Common myeloid progenitor, CD34-positive (primary cell): ENCODE results near the gene PAPOLB.

Source experiments
- CTCF ChIA-PET: fragments of 350-600 bp; sonication (Branson Sonifier 250); formaldehyde crosslinking; loops from one replicate; lab custom pipeline; 2021; ENCODE audit warnings: antibody characterized with exemption; lab: Charles Lee
- POLR2A ChIA-PET: fragments of 350-600 bp; sonication (Branson Sonifier 250); formaldehyde crosslinking; loops from one replicate; lab custom pipeline; 2021; ENCODE audit warnings: antibody characterized with exemption; lab: Charles Lee
- DNase-seq, 3 donors: peaks; one replicate each; pipeline versions ENCODE4 v3.0.0 to v3.0.0-alpha.2; 2013
- H3K27ac ChIP-seq, 2 experiments: 1 replicate in 1 of 2; 2 replicates in 1 of 2; pipeline ENCODE4 v1.7.0; 2013; ENCODE audit warnings: inconsistent platforms in 2 of 2, low read length in 2 of 2, mild to moderate bottlenecking in 2 of 2, low read depth in 1 of 2, moderate library complexity in 1 of 2; ENCODE audit not compliant: severe bottlenecking in 2 of 2, insufficient read depth in 1 of 2, poor library complexity in 1 of 2
- H3K27me3 ChIP-seq, 5 experiments: replicated peaks in 2 of 5; 1 replicate in 3 of 5; 2 replicates in 2 of 5; pipeline versions ENCODE4 v1.6.1 to v1.7.0; 2013; ENCODE audit warnings: low read length in 4 of 5, mild to moderate bottlenecking in 2 of 5, moderate library complexity in 2 of 5, inconsistent platforms in 1 of 5; ENCODE audit not compliant: insufficient read depth in 5 of 5, control insufficient read depth in 4 of 5
- H3K36me3 ChIP-seq, 4 experiments: 1 replicate in 2 of 4; 2 replicates in 2 of 4; pipeline versions ENCODE4 v1.6.1 to v1.7.0; 2013; ENCODE audit warnings: low read length in 3 of 4, control low read depth in 1 of 4, mild to moderate bottlenecking in 1 of 4; ENCODE audit not compliant: control insufficient read depth in 4 of 4, insufficient read depth in 4 of 4
- H3K4me1 ChIP-seq, 4 experiments: 1 replicate in 3 of 4; 2 replicates in 1 of 4; pipeline versions ENCODE4 v1.6.1 to v1.7.1; 2013; ENCODE audit warnings: low read length in 3 of 4, mild to moderate bottlenecking in 3 of 4, control low read depth in 1 of 4, inconsistent platforms in 1 of 4, moderate library complexity in 1 of 4; ENCODE audit not compliant: control insufficient read depth in 4 of 4, insufficient read depth in 4 of 4; ENCODE audit errors: control extremely low read depth in 1 of 4
- H3K4me3 ChIP-seq, 7 experiments: 1 replicate in 4 of 7; 2 replicates in 3 of 7; pipeline versions ENCODE4 v1.5.1 to v1.7.0; 2013; ENCODE audit warnings: mild to moderate bottlenecking in 7 of 7, low read length in 6 of 7, moderate library complexity in 6 of 7, inconsistent platforms in 2 of 7, low read depth in 2 of 7, control low read depth in 1 of 7; ENCODE audit not compliant: insufficient read depth in 4 of 7, control insufficient read depth in 1 of 7; ENCODE audit errors: extremely low read depth in 1 of 7
- H3K9me3 ChIP-seq, 5 experiments: 1 replicate in 4 of 5; 2 replicates in 1 of 5; pipeline versions ENCODE4 v1.6.1 to v1.7.1; 2013; ENCODE audit warnings: low read length in 4 of 5, mild to moderate bottlenecking in 2 of 5, inconsistent platforms in 1 of 5, low read depth in 1 of 5, moderate library complexity in 1 of 5; ENCODE audit not compliant: control insufficient read depth in 4 of 5, insufficient read depth in 2 of 5; ENCODE audit errors: control extremely low read depth in 1 of 5
- WGBS: methylation state at CpG from one replicate; pipeline ENCODE4 v1.1.5; 2013; ENCODE audit not compliant: insufficient coverage; 5-methylcytosine and 5-hydroxymethylcytosine counted together

The PAPOLB gene

DNA sequence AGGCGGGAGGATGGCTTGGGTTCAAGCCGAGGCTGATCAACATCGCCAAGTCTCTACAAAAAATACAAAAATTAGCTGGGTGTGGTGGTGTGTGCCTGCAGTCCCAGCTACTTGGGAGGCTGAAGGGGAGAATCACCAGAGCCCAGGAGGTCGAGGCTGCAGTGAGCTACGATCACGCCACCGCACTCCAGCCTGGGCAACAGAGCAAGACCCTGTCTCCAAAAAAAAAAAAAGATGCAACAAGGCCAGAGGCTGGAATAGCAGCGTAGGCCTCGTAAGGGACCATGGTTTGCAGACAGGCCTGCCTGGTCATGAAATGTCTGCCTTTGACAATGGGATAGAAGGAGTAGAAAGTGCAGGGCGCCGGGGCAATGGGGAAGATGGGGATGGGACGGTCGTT lies 20.0 kb downstream of the PAPOLB start:
- Histone ChIP-seq H3K4me3 (no peak overlapping the region), H3K27ac (no peak overlapping the region), H3K27me3 (peaks cover 0 to 2% (median 0%) of the 10 kb centered on the region in 5 experiments), H3K9me3 (no peaks in the 10 kb centered on the region), H3K36me3 (no peaks in the 10 kb centered on the region), H3K4me1 (peaks cover 0 to 7% (median 2%) of the 10 kb centered on the region in 4 experiments)
- CTCF ChIA-PET: interaction anchor here (0.8 to 1.2 kb wide), 2 partner anchors 42 to 43 kb away, joined by 3 read pairs; partner anchors contain the start of gene RADIL
- POLR2A ChIA-PET: no interaction called here
- no peak for DNase-seq
- 91% methylated on average over 9 of the region's 13 CpGs for WGBS

DNA sequence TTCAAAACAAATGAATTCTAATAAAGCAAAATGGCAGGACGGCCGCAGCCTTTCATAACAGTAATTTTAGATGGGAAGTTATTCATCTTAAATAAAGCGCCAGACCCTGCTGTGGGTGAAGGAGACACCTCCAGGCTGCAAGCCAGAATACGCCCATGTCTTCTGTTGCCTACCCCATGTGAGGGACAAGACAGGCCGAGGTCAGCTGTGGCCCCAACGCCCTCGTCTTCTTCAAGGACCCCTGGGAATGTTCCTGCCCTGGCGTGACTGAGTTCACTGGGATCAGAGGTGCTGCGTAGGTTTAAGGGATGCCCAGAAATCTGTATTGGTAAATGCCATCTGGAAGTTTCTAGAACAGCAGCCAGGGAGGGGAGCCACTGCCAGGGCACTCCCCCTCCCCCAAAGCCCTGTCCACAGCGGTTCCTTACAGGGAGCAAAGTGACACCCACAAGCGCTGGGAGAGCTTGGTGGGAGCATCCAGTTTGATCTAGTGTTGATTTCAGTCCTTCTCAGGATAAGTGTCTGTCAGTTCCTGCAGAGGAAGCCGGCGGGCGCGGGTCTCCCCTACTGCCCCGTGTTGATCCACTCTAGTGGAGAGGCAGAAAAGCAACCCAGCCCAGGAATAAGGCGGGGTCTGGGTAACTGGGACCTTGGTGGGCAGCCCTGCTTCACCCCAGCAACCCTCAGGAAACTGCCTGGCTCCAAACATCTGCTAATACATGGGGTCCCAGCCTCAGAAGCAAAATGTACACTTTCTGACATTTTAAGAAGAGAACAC lies 20.6 kb downstream of the PAPOLB start:
- ChIA-PET CTCF (no interaction called here), POLR2A (no interaction called here)
- DNase-seq: no peak
- whole genome bisulfite sequencing: 98% methylated on average over 12 of the region's 17 CpGs
- Histone ChIP-seq H3K4me3 (no peak overlapping the region), H3K4me1 (peaks cover 0 to 7% (median 2%) of the 10 kb centered on the region in 4 experiments), H3K27ac (no peak overlapping the region), H3K36me3 (no peaks in the 10 kb centered on the region), H3K27me3 (peaks cover 0 to 2% (median 0%) of the 10 kb centered on the region in 5 experiments), H3K9me3 (no peaks in the 10 kb centered on the region)

DNA sequence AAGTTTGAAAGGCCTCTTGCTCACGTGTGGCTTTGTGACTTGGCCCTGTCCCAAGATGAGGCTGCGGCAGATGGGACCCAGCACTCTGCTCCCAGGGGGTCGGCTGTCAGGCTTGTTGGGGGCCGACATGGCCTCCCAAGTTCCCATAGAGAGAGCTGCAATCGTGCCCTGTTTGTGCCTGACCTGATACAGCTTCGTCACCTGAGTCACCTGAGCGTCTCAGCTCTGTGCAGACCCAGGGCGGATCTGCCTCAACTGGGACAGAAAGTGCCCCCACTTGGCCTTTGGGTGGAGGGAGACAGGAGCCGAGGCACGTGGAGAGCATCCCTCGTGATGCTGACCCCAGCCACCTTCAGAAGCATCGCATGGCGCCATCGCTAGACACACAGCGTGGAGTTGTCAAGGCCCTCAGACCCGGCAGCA lies 21.7 kb downstream of the PAPOLB start:
- ChIA-PET POLR2A (no interaction called here), CTCF (interaction anchor here (1.6 kb wide), 1 partner anchor 245 kb away, joined by 3 read pairs; no protein-coding TSS in a partner anchor)
- Histone ChIP-seq H3K4me3 (no peak overlapping the region), H3K27ac (no peak overlapping the region), H3K4me1 (peaks cover 0 to 3% (median 0%) of the 10 kb centered on the region in 4 experiments), H3K27me3 (peaks cover 0 to 2% (median 0%) of the 10 kb centered on the region in 5 experiments), H3K36me3 (no peaks in the 10 kb centered on the region), H3K9me3 (no peaks in the 10 kb centered on the region)
- no peak for DNase-seq
- 96% methylated on average over 12 of the region's 16 CpGs for WGBS

DNA sequence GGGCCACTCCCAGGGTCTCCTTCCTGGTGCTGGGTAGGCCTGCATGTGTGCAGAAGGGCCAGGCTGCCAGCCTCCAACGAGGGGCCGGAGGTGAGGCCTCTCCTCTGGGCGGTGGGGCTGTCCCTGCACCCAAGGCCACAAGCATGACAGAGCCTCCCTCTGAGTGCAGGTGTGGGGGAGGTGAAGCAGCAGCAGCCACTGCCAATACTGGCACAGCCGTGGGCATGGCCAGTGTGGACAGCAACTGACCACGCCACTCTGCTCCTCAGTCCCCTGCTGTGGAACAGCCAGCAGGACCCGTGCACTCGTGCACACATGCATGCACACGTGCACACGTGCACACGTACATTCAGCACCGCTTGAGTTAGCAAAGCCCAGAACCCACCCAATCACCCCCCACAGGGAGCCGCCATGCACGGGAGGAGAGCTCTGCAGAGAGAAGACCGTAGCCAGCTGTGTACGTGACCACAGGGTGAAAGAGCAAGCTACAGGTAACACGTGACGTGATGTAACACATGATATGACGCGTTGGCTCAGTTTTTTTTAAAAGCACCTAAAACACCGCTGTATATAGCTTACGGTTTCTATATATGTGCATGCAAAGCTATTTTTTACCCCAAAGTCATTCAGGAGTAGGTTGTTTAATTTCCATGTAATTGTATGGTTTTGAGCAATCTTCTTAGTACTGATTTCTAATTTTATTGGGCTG lies 23.1 kb downstream of the PAPOLB start:
- ChIA-PET CTCF (interaction anchor here (1.4 to 1.6 kb wide), 4 partner anchors 9 to 248 kb away, joined by 3 to 6 read pairs (median 3); no protein-coding TSS in a partner anchor), POLR2A (no interaction called here)
- WGBS: 96% methylated on average over 16 of the region's 21 CpGs
- peaks cover 0 to 1% (median 0%) of the 10 kb centered on the region in 5 experiments for H3K27me3 ChIP-seq
- no peak overlapping the region for H3K27ac ChIP-seq
- H3K4me3 ChIP-seq: no peak overlapping the region
- no peaks in the 10 kb centered on the region for H3K36me3 ChIP-seq
- peaks cover 0 to 3% (median 0%) of the 10 kb centered on the region in 4 experiments for H3K4me1 ChIP-seq
- no peak for DNase-seq
- no peaks in the 10 kb centered on the region for H3K9me3 ChIP-seq

DNA sequence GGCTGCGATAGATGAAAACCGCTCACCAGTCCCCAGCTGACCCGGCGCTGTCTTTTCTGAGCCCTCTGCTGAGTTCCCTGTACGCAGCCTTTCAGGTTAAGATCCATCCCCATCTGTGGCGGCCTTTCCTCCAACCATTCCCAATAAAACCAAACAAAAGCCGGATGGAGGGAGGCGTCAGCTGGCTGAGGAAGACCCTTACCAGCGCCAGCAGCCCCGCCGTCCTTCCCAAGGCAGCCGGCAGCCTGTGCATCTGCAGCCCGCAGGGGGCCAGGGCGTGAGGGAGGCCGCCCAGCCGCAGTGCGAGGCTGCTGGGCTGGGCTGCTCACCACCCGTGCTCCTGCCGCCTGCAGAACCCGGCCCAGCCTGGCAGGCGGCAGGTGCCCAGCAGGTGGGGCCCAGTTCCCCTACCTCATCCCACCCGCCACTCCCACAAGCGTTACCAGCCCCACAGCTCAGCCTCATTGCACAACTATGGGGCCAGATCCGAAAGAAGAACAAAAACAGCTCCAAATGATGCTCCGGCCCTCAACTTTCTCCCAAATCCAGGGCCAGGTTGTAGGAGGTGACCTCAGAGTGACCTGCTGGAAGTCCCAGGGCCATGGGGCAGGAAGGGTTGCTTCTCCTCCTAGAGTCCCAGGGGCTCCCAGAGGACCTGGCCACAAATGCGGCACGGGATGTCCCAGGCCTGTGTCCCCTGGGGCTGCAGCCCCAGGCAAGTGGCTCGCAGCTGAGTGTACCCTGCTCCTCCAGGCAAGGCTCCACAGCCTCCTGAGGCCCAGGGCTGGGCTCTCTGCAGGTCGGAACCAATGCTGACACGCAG lies 23.8 kb downstream of the PAPOLB start:
- ChIA-PET CTCF (interaction anchor here (1.4 to 1.5 kb wide), 3 partner anchors 8 to 249 kb away, joined by 3 to 6 read pairs (median 3); no protein-coding TSS in a partner anchor), POLR2A (no interaction called here)
- H3K36me3 ChIP-seq: no peaks in the 10 kb centered on the region
- no peaks in the 10 kb centered on the region for H3K9me3 ChIP-seq
- H3K27me3 ChIP-seq: no peaks in the 10 kb centered on the region
- H3K4me3 ChIP-seq: no peak overlapping the region
- DNase-seq: no peak
- peaks cover 0 to 3% (median 0%) of the 10 kb centered on the region in 4 experiments for H3K4me1 ChIP-seq
- H3K27ac ChIP-seq: no peak overlapping the region
- WGBS: 92% methylated on average over 28 of the region's 30 CpGs

DNA sequence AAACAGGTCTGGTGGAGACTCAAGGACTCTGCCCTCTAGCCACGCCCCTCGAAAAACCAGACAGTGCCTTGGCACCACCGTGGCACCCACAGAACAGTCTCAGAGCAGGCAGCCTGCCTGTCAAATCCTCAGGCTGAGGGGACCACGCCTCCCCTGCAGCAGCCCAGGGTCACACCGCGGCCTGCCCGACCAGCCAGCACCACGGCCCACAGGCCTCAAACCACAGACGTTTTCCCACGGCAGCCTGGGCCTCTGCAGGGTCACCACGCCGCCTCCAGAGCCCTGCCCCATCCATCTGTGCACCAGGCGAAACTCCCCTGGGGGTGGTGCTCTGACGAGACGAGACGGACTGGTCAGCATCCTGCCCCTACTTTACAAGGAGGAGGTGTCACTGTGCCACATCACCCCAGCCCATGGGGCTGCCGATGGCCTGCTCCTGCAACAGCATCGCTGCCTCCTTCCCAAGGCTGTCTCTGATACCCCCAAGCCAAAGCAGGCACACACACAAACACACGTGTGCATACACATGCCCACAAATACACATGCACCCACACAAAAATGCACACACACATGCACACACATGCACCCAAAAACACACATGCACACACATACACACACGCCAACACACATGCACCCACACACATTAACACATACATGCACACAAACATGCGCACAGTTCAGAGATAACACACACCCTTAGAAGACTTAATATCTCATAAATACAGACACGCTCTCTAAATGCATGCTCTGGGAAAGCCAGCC lies 24.6 kb downstream of the PAPOLB start:
- Histone ChIP-seq H3K36me3 (no peaks in the 10 kb centered on the region), H3K9me3 (no peaks in the 10 kb centered on the region), H3K4me1 (peaks cover 0 to 3% (median 0%) of the 10 kb centered on the region in 4 experiments), H3K27me3 (no peaks in the 10 kb centered on the region), H3K27ac (no peak overlapping the region), H3K4me3 (no peak overlapping the region)
- 80% methylated on average over 18 of the region's 22 CpGs for WGBS
- ChIA-PET POLR2A (no interaction called here), CTCF (no interaction called here)
- DNase-seq: no peak
